Peyer's patch (tissue), 4 donors: Measurements from ENCODE around the gene NCAM2.

Experiments used
- CTCF ChIP-seq, 6 experiments: fragments of 450-650 bp in 4 of 6; fragments of 200-600 bp in 2 of 6; sonication (generic) in 1 of 6; IDR thresholded peaks; one replicate each; pipeline ENCODE4 v1.5.1; 2017 to 2019; ENCODE audit warnings: antibody characterized with exemption in 6 of 6, mild to moderate bottlenecking in 3 of 6, moderate library complexity in 1 of 6
- POLR2A ChIP-seq, 2 donors: fragments of 450-650 bp; IDR thresholded peaks; one replicate each; pipeline ENCODE4 v1.5.1; 2017; ENCODE audit warnings: antibody characterized with exemption in 2 of 2, mild to moderate bottlenecking in 2 of 2, moderate library complexity in 2 of 2

GRCh38 chr21:21101911-21102310 lies 103.7 kb downstream of the NCAM2 start:
- TF ChIP-seq POLR2A (IDR thresholded peaks at IDR 0.05), result no peak
- TF ChIP-seq CTCF (IDR thresholded peaks at IDR 0.05), result no peak
